ENCODE results near the gene C16orf96.

Gene C16orf96

GRCh38 chr16:4601036-4601863, 45.1 kb downstream of the C16orf96 start:
- DNase-seq (ENCODE audit: low read depth in 3 of 3) = no peak

GRCh38 chr16:4601864-4602186, 45.7 kb downstream of the C16orf96 start:
- DNase-seq (ENCODE audit: low read depth in 3 of 3) = no peak

GRCh38 chr16:4602331-4602730, 46.2 kb downstream of the C16orf96 start:
- DNase-seq (ENCODE audit: low read depth in 3 of 3) = no peak

- no peak for DNase-seq (ENCODE audit: low read depth in 3 of 3)
These were observed 47.6 kb downstream of the C16orf96 start for GRCh38 chr16:4603624-4604170.

DNA sequence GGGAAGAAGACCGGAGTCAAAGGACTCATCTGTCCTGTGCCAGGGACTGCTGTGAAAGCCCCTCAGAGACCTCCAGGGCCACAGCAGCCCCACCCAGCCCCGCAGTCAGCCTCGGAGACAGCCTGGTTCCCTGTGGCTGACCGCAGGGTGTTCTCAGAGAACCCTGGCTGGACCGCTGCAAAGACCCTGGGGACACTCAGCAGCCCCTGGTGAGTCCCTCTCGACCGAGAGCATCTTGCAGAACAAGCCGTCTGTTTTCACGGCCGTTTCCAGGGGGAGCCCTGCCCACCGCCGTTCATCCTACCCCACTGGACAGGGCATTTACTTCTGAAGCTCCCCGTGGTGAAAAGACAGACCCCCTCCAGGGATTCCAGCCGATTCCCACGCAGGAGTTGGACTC, 48.3 kb downstream of the C16orf96 start:
- no peak for DNase-seq (ENCODE audit: low read depth in 3 of 3)

DNA sequence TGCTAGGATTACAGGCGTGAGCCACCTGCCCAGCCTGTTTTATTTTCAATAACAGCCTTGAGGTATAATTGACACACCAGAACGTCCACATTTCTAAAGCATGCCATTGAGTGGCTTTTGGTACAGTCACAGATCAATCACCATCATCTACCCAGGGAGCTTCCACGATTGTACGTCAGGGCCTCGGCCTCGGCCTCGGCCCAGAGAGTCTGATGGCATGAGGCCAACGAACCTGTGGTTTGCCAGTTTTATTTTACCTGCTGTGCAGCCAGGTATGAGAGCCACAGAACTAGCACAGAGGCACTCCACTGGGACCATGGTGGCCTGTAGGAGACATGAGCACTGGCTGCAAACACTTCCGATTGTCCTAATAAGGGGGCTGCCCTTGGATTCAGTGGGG, 50.2 kb downstream of the C16orf96 start:
- no peak for DNase-seq (ENCODE audit: low read depth in 3 of 3)

GRCh38 chr16:4607841-4608703, 51.9 kb downstream of the C16orf96 start:
- no peak for DNase-seq (ENCODE audit: low read depth in 3 of 3)

- DNase-seq (ENCODE audit: low read depth in 3 of 3) = no peak
These were observed 52.5 kb downstream of the C16orf96 start for GRCh38 chr16:4608704-4608980.

DNA sequence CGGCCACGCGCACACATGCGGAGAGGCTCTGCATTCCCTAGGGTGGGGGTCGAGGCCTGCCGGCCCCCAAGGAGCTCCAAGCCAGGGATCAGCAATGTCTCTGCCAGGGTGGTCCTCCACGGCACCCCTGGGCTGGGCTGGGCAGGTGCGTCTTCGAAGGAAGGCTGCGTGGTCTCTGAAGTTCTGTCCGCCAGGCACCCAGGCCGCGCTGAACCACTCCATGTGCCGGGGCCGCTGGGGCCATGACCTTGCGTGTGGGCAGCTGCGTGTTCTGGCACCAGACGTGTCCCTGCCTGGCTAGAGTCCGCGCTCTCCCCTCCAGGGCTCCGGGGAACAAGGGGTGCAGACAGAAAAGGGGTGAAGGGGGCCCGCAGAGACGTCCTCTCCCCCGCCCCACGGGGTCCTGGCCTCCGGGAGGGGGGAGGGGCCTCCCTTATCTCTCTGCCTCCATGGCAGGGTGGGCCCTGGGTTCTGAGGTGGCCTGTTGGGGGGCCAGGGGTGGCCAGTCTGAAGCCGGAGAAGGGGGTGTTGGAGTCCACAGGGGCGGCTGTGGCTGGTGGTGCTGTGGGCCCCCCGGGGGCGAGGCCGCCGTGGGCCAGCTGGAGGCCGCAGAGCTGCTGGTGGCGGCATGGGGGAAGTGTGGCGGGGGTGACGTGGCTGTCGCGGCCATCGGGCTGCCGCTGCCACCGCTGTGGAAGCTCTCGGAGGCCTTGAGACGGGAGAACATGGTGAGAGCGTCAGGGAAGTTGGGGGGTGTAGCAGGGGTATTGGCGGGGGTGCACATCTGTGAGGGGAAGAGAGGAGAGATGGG, 53.3 kb downstream of the C16orf96 start:
- DNase-seq (ENCODE audit: low read depth in 3 of 3) = no peak

DNA sequence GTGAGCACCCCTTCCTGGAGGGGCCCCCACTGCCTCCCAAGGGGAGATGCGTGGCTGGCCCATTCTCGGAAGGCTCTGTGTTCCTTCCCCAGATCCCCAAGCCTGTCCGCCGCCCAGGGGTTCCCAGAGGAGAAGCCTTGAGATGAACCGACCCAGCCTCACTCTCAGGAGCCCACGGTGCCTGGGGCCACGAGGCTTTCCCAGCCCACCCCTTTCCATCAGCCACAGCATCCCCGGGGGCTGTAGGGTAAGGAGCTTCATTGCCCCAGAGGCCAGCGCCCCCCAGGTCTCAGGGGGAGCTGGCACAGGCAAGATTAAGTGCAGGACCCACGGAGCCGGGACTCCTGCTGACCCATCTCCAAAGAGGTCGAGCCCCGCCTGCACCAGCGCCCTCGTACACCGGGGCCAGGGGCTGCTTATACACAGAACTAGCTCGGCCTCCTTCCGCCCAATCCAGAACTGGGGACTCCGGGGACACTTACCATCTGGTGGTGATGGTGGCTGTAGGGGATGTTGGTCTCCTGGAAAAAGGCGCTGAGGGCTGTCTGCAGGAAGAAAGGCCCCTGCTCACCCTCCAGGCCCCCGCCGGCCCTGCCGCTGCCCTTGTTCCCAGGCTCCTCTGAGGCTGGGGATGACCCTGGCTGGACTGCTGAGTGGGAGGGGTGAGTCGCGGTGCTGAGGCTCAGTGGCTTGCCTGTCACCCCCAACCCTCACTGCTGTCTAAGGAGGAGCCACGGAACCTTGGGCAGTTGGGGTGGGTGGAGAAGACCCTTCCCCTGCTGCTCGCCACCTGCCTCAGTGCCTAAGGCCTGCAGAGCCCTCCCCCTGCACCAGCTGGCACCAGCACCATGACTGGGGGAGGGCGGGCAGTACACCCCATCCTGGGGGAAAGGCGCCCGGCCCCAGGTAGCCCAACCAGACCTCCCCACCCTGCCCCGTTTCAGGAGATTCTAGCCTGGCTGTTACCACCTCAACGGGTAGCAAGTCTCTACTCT, 54.2 kb downstream of the C16orf96 start:
- DNase-seq (ENCODE audit: low read depth in 3 of 3) = no peak

DNA sequence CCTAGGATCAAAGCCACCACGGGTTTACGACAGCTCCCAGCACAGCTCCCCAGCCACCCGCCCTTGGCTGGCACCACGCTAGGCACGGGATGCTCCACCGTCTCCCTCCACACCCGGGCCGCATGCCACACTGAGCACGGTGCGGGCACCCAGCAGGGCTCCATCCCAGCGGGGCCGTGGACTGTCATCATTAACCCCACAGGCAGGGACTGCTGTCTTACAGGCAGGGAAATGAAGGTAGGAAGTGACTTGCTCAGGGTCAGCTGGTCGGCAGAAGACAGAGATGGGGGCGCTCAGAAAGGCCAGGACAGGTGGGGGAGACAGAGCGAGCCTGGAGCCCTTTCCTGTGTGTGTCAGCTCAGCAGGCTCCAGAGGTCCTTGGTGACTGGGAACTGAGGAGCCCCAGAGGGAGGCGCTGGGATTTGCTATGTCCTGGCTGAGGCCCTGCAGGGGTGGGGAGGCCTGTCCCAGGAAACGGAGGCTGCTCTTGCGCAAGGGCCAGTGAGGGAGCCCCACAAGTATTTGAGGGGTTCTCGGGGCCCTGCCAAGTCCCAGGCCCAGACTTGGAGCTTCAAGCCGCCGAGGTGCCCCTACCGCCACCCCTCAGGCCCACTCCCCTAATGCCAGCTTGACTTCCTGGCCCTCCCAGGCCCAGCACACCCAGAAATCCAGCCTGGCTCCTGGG, 55.3 kb downstream of the C16orf96 start:
- no peak for DNase-seq (ENCODE audit: low read depth in 3 of 3)

- DNase-seq (ENCODE audit: low read depth in 3 of 3) = no peak
These were observed 56.4 kb downstream of the C16orf96 start for GRCh38 chr16:4612474-4612931.

DNA sequence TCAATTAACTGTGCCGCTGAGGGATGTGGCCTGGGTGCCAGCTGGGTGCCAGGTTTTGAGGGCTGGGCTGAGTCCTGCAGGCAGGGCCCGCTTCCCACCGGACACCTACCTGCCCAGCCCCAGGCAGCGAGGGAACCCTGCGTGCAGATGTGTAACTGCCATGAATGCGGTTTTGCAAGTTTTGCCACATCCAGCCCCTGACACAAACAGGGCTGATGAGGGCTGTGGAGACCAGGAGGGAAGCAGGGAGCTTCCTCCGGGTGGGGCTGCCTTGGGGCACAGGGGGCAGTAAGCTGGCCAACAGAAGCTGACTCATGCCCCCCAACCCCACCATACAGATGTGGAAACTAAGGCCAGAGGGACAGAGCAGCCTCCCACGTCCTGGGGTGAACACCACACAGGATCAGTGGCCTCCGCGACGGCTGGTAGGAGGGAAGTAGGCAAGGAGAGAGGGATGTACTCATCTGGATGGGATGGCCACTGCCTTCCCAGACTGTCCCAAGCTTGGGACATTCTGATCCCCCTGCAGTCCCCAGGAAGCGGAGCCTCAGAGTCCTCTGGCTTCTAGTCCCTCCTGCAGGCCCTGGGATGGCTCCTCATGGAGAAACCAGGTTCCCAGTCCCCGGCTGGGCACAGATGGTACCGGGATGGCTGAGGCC, 57.0 kb downstream of the C16orf96 start:
- DNase-seq (ENCODE audit: low read depth in 3 of 3) = no peak

DNA sequence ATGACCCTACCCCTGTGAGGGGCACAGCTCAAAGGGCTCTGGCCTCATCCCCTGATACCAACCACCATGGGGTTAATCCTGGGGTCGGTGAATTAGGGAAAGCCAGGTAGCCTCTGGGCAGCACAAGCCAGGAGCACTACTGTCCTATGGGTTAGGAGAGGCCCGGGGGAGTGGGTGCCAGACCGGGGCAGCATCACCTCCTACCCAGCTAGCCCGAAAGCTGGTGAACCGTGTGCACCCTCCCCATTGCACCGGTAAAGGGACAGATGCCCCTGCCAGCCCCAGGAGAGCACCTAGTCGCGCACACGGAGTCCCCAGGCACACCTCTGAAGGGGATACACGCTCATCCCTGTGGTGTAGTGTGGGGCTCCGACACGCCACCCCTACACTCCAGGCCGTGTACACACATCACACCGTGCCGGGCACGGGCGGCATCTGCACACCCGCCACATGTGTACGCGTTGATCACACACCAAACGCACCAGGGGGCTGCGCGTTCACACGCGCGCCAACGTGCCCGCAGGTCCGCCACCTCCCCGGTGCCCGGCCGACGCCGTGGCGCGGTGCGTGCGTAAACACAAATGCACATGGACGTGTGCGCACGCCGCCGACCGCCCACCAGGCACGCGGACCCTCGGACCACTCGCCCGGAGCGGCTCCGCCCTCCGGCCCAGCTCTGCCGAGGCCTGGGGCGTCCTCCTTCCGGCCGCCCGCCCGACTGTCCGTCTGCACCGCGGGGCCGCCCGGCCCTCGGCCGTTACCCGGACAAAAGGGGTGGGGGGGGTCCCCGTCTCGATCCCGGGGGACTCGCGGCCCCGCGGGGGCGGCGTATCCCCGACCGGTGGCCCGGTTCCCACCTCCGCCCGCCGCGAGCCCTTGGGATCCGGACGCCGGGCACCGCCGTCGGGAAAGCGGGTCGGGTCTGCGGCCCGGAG, 57.8 kb downstream of the C16orf96 start:
- DNase-seq (ENCODE audit: low read depth in 3 of 3) = peak in 1 of 3 experiments; percentile 40

- peak; percentile 58 to 81 (median 68) for DNase-seq (ENCODE audit: low read depth in 3 of 3)
These were observed 58.6 kb downstream of the C16orf96 start, which contains the start of gene UBALD1 for GRCh38 chr16:4614571-4615383. Gene UBALD1 (minus strand): TSS chr16:4614888. CDS start chr16:4614797, 91 bp downstream.

DNA sequence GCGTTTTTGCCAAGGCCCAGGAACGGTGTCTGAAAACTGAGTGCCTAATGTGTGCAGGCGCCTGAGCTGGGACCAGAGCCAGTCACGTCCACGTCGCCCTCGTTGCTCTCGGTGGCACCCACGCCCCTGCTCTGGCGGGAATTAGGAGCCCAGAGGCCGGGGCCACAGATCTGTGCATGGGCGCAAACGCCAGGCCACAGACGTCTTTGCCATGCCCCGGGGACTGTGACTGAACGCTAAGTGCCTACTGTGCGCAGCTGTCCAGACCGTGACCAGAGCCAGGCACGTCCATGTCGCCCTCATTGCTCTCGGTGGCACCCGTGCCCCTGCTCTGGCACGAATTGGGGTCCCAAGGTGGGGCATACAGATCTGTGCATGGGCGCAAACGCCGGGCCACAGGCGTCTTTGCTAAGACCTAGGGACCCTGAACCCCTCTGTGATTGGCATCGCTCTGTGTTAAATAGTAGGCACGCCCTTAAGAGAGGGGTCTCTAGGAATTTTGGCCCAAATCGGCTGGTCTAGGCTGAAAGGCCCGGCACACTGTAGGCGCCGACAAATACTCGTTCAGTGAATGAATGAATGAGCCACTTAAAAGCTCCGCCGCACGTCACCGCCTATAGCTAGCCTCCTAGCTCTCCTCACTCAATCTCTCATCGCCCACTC, 59.4 kb downstream of the C16orf96 start:
- no peak for DNase-seq (ENCODE audit: low read depth in 3 of 3)
